Neural cell (in vitro differentiated cells): Measurements from ENCODE around the gene TENM3.

Experiments used
- EP300 ChIP-seq: fragments of 450-650 bp; conservative IDR thresholded peaks from 2 replicates; pipeline ENCODE4 v1.6.1; 2014; ENCODE audit warnings: antibody characterized with exemption, mild to moderate bottlenecking, moderate library complexity; ENCODE audit not compliant: poor library complexity, severe bottlenecking
- EZH2 ChIP-seq: fragments of 200-600, 300-800 bp; shearing (Covaris generic), sonication (generic); IDR thresholded peaks from 2 replicates; pipeline ENCODE4 v1.6.1; 2014; ENCODE audit warnings: antibody characterized with exemption, low read length, borderline replicate concordance, mild to moderate bottlenecking; ENCODE audit not compliant: insufficient read depth, poor library complexity, severe bottlenecking
- MXI1 ChIP-seq: fragments of 450-650 bp; conservative IDR thresholded peaks from 2 replicates; pipeline ENCODE4 v1.6.1; 2014; ENCODE audit warnings: antibody characterized with exemption, mild to moderate bottlenecking; ENCODE audit not compliant: poor library complexity, severe bottlenecking
- POLR2AphosphoS5 ChIP-seq: IDR thresholded peaks from 2 replicates; pipeline ENCODE4 v1.6.1; 2012
- RAD21 ChIP-seq: fragments of 450-650 bp; conservative IDR thresholded peaks from 2 replicates; pipeline ENCODE4 v1.6.1; 2014; ENCODE audit warnings: antibody characterized with exemption, mild to moderate bottlenecking, moderate library complexity
- TAF1 ChIP-seq: IDR thresholded peaks from 2 replicates; pipeline ENCODE4 v1.6.1; 2012; ENCODE audit warnings: low read depth
- TF ChIP-seq, protein P1 (sequence below): IDR thresholded peaks from 2 replicates; pipeline ENCODE4 v1.6.1; 2012; ENCODE audit warnings: borderline replicate concordance
- TF ChIP-seq, protein P2 (sequence below): fragments of 450-650 bp; IDR thresholded peaks from 2 replicates; pipeline ENCODE4 v1.5.1; 2014; ENCODE audit warnings: antibody characterized with exemption, mild to moderate bottlenecking, moderate library complexity; ENCODE audit not compliant: poor library complexity, severe bottlenecking

DNA sequence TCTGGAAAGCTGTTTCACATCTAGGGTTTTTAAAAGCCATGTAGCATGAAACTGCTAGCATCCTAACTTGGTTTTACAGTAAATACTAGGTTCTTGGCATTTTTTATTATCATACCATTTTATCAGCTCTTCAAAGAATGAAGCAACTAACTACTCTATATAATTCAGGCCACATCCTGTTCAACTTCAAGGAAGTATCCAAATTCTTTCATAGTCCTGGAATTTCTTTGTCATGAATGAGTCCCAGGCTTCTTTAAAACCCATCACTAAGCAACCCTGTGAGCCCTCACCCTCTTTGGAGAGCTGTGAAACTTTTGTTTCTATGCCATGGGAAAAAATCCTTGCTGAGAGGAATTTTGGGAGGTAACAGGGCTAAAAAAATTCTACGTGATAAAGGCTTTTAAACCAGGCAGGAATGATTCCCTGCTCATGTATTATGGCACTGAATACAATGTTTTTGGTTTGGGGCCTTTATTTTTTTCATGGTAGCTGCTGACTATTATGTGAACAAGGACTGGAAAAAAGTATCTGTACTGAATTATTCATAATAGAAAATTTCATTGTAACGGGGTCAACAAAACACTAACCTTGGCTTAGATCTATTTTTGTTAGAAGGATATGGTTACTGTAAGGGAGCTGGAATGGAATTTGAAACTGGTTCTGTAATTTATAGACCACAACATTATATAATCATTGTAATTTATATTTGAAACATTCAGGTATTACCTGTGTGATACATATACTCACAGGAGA is 509.1 kb downstream of the TENM3 start:
- TF ChIP-seq, protein P1, sequence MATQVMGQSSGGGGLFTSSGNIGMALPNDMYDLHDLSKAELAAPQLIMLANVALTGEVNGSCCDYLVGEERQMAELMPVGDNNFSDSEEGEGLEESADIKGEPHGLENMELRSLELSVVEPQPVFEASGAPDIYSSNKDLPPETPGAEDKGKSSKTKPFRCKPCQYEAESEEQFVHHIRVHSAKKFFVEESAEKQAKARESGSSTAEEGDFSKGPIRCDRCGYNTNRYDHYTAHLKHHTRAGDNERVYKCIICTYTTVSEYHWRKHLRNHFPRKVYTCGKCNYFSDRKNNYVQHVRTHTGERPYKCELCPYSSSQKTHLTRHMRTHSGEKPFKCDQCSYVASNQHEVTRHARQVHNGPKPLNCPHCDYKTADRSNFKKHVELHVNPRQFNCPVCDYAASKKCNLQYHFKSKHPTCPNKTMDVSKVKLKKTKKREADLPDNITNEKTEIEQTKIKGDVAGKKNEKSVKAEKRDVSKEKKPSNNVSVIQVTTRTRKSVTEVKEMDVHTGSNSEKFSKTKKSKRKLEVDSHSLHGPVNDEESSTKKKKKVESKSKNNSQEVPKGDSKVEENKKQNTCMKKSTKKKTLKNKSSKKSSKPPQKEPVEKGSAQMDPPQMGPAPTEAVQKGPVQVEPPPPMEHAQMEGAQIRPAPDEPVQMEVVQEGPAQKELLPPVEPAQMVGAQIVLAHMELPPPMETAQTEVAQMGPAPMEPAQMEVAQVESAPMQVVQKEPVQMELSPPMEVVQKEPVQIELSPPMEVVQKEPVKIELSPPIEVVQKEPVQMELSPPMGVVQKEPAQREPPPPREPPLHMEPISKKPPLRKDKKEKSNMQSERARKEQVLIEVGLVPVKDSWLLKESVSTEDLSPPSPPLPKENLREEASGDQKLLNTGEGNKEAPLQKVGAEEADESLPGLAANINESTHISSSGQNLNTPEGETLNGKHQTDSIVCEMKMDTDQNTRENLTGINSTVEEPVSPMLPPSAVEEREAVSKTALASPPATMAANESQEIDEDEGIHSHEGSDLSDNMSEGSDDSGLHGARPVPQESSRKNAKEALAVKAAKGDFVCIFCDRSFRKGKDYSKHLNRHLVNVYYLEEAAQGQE, result no peak
- TF ChIP-seq, protein P2, sequence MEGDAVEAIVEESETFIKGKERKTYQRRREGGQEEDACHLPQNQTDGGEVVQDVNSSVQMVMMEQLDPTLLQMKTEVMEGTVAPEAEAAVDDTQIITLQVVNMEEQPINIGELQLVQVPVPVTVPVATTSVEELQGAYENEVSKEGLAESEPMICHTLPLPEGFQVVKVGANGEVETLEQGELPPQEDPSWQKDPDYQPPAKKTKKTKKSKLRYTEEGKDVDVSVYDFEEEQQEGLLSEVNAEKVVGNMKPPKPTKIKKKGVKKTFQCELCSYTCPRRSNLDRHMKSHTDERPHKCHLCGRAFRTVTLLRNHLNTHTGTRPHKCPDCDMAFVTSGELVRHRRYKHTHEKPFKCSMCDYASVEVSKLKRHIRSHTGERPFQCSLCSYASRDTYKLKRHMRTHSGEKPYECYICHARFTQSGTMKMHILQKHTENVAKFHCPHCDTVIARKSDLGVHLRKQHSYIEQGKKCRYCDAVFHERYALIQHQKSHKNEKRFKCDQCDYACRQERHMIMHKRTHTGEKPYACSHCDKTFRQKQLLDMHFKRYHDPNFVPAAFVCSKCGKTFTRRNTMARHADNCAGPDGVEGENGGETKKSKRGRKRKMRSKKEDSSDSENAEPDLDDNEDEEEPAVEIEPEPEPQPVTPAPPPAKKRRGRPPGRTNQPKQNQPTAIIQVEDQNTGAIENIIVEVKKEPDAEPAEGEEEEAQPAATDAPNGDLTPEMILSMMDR, result no peak
- no peak for TF ChIP-seq POLR2AphosphoS5
- TF ChIP-seq EZH2, result no peak
- no peak for TF ChIP-seq TAF1
- no peak for TF ChIP-seq RAD21
- TF ChIP-seq MXI1, result no peak
- no peak for TF ChIP-seq EP300
